Pons (tissue), 1 donor: ENCODE measurements around the gene SEC11A.

Experiments
- DNase-seq: peaks from one replicate; pipeline ENCODE4 v3.0.0-alpha.2; 2016; ENCODE audit warnings: low spot score

The SEC11A gene

GRCh38 chr15:84681831-84682230 lies 34.1 kb downstream of the SEC11A start:
- DNase-seq, result no peak

GRCh38 chr15:84671211-84671610 lies 44.7 kb downstream of the SEC11A start:
- no peak for DNase-seq

GRCh38 chr15:84669726-84670125 lies 46.2 kb downstream of the SEC11A start:
- no peak for DNase-seq

- no peak for DNase-seq
Observed at GRCh38 chr15:84668221-84668982, 47.5 kb downstream of the SEC11A start.

GRCh38 chr15:84666373-84666772 lies 49.6 kb downstream of the SEC11A start:
- no peak for DNase-seq

GRCh38 chr15:84661001-84661400 lies 54.9 kb downstream of the SEC11A start:
- no peak for DNase-seq

- DNase-seq, result no peak
Observed at GRCh38 chr15:84659904-84660781, 55.8 kb downstream of the SEC11A start.

- DNase-seq, result no peak
Observed at GRCh38 chr15:84658788-84659411, 57.0 kb downstream of the SEC11A start.

GRCh38 chr15:84658080-84658787 lies 57.7 kb downstream of the SEC11A start, which contains the start of gene NMB:
Gene NMB, minus strand, starts transcription at chr15:84658199. Its CDS starts 47 bp downstream, at chr15:84658152.
- DNase-seq, result peak; percentile 59

- DNase-seq, result no peak
Observed at GRCh38 chr15:84657748-84658079, 58.2 kb downstream of the SEC11A start.

- DNase-seq, result no peak
Observed at GRCh38 chr15:84656972-84657371, 59.0 kb downstream of the SEC11A start.

- DNase-seq, result peak; percentile 95
Observed at GRCh38 chr15:84654689-84655453, 61.1 kb downstream of the SEC11A start.

GRCh38 chr15:84653910-84654688 lies 61.8 kb downstream of the SEC11A start, which contains the start of gene WDR73:
Gene WDR73, minus strand, starts transcription at chr15:84654283. Its CDS starts 9 bp downstream, at chr15:84654274.
- DNase-seq, result peak; percentile 98

GRCh38 chr15:84653584-84653909 lies 62.4 kb downstream of the SEC11A start:
- peak; percentile 28 for DNase-seq

GRCh38 chr15:84649706-84650105 lies 66.2 kb downstream of the SEC11A start:
- DNase-seq, result no peak

- no peak for DNase-seq
Observed at GRCh38 chr15:84648539-84648938, 67.4 kb downstream of the SEC11A start.

GRCh38 chr15:84647726-84648125 lies 68.2 kb downstream of the SEC11A start:
- no peak for DNase-seq

GRCh38 chr15:84645997-84646396 lies 69.9 kb downstream of the SEC11A start:
- DNase-seq, result no peak

- DNase-seq, result no peak
Observed at GRCh38 chr15:84645496-84645895, 70.4 kb downstream of the SEC11A start.

- no peak for DNase-seq
Observed at GRCh38 chr15:84643838-84644237, 72.1 kb downstream of the SEC11A start.
